Measurements from ENCODE around the gene EYS.

GRCh38 chr6:64249115-64249514, 1457.9 kb downstream of the EYS start:
- TF ChIP-seq, protein P1, sequence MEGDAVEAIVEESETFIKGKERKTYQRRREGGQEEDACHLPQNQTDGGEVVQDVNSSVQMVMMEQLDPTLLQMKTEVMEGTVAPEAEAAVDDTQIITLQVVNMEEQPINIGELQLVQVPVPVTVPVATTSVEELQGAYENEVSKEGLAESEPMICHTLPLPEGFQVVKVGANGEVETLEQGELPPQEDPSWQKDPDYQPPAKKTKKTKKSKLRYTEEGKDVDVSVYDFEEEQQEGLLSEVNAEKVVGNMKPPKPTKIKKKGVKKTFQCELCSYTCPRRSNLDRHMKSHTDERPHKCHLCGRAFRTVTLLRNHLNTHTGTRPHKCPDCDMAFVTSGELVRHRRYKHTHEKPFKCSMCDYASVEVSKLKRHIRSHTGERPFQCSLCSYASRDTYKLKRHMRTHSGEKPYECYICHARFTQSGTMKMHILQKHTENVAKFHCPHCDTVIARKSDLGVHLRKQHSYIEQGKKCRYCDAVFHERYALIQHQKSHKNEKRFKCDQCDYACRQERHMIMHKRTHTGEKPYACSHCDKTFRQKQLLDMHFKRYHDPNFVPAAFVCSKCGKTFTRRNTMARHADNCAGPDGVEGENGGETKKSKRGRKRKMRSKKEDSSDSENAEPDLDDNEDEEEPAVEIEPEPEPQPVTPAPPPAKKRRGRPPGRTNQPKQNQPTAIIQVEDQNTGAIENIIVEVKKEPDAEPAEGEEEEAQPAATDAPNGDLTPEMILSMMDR (IDR thresholded peaks at IDR 0.05; ENCODE audit: low read depth, low read length), result no peak
- TF ChIP-seq POLR2A (IDR thresholded peaks at IDR 0.05; ENCODE audit: extremely low read depth, insufficient read length), result no peak
